ENCODE measurements around the gene P2RX2.

Gene P2RX2

DNA sequence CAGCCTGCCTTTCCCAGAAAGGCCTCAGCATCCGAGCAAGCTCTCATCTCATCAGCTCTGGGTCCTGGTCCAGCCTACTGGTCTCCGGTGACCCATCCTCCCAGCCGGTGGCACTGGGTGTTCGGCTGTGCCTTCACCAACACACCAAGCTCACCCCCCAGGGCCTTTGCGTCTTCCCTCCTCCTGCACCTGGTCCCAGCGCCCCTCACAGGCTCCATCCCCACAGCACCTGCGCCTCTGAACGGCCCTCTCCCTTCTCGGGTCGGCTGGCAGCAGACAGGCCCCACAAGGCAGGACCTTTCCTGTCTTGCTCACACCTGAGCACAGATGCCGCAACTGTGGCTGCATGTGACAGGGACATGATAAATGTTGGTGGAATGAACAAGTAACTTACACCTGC is 13.1 kb downstream of the P2RX2 start:
- in situ Hi-C loops (cut with MboI; ENCODE audit: low pct_unique_long_range_greater_than_20kb, low sequenced_read_pairs) = no loop called here
- DNase-seq = no peak

DNA sequence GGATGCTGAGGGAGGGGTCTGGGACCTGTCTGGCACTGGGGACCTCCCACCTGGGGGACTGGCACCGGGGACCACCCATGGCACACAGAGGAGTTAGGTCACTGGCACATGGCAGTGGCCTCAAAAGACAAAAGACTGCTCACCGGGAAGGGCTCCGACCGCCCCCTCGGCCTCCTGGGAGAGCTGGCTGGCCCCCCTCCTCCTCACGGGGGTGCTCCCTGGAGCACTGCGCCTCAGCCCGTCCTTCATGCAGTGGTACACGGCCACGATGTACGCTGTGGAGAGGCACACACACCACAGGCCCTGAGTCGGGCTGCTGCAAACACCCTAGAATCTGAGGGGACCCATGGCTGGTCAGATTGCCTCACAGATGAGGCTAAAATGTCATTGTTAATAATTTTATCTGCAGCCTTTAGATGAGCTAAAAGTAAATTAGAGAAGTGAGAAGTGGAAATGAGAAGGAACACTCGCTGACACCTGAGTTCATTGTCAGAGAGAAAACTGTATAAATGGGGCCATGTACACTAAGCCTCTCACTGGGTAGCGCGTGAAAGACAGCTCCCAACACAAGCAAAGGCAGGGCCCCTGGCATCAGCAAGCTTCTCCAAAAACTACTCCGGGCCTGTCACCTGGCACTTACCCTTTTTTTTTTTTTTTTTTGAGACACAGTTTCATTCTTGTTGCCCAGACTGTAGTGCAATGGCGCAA is 14.1 kb downstream of the P2RX2 start:
- no peak for DNase-seq
- in situ Hi-C loops (cut with MboI; ENCODE audit: low pct_unique_long_range_greater_than_20kb, low sequenced_read_pairs) = no loop called here

DNA sequence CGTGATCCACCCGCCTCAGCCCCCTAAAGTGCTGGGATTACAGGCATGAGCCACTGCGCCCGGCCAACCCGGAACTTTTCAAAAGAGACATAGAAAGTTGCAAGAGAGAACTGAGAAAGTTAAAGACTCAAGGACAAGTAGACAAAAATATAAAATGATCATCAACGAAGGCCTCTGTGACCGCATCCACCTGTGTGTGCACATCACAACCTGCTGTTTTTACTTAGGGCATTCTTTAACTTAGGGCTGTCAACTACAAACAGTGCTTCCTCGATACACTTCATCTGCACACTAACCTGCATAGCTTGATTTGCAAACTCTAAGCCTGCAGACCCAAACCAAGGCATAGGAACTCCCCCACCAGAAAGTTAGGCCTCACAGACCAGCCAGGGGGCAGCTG is 14.8 kb downstream of the P2RX2 start:
- DNase-seq = no peak
- in situ Hi-C loops (cut with MboI; ENCODE audit: low pct_unique_long_range_greater_than_20kb, low sequenced_read_pairs) = no loop called here

- in situ Hi-C loops (cut with MboI; ENCODE audit: low pct_unique_long_range_greater_than_20kb, low sequenced_read_pairs) = no loop called here
- DNase-seq = no peak
Measured at GRCh38 chr12:132633901-132634300, 15.3 kb downstream of the P2RX2 start.

DNA sequence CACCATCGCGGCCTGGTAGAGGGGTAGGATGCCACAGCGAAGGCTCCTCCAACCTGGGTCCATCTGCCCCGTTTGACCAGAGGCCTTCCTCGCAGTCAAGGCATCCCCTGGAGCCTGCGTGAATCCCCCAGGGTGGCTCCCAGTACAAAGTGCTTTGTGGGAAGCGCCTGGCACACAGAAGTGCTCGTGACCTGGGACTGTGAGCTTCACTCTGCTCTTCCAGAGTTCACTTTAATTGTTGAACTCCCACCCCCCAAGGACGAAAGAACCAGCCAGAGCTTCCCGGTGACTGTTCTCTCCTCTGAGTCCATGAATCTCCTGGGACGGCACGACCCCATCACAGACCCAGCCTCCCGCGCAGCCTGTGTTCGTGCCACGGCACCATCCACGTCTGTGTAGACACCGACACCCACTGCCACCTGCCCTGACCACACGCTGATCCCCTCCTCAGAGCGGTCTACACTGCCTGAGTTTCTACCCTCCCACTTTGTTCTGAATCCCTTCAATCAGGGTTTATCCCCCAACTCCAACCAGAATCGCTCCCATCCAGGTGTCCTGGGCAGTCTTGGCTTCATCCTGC is 15.9 kb downstream of the P2RX2 start:
- DNase-seq = no peak
- in situ Hi-C loops (cut with MboI; ENCODE audit: low pct_unique_long_range_greater_than_20kb, low sequenced_read_pairs) = no loop called here

GRCh38 chr12:132635076-132635955 is 16.7 kb downstream of the P2RX2 start:
- DNase-seq = no peak
- in situ Hi-C loops (cut with MboI; ENCODE audit: low pct_unique_long_range_greater_than_20kb, low sequenced_read_pairs) = no loop called here

DNA sequence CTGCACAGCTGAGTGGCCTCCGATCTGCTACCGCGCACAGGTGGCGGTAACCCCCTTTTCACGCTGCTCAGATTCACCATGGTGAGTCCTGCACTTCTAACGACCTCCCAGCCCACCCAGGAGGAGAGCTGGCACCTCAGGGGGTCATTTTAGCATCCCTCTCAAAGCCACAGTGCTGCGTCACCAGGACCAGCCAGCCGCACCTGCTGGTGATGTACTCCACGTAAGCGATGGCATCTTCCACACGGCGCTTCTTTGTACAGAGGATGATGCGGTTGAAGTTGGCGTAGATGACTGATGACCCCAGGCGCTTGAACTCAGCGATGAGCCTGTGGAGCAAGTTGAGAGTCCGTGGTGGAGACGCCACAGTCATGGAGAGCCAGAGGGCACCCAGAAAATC is 19.2 kb downstream of the P2RX2 start:
- DNase-seq = no peak
- in situ Hi-C loops (cut with MboI; ENCODE audit: low pct_unique_long_range_greater_than_20kb, low sequenced_read_pairs) = no loop called here

DNA sequence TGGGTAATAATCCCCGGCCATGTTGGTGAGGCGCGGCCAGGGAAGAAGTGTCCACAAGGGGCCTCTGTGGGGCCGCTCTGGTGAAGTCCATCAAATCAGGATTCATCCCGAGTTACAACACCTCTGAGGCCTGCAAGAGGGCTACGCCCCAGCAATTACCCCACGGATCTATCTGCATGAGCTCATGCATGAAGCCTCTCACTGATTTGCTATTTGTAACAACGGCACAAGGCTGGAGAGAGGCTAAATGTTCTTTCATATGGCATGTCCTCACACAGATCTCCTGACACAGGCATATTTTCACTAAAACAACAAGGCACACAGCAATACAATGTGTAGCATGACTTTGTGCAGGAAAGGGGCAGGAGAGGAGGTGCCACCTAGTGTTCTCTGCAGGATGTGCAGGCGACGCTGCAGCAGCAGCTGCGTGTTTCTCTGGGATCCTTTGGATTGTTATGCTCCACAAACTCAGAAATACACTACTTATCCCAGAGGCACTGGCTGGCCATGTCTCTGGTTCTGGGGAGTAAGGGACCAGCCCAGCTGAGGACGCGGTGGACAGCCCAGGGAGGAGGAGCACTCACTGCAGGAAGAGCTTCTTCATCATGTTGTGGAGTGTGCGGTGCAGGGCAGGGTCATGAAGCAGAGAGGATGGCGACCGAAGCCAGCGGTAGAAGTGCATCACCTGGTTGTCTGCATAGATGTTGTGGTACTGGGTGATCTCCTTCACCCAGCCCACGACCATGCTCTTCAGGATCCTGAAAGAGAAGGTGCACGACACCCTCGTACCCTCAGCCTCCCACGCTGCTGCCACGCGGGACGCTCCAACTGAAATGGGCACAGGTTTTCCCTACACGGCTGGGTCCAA is 20.2 kb downstream of the P2RX2 start:
- peak; percentile 42 for DNase-seq
- in situ Hi-C loops (cut with MboI; ENCODE audit: low pct_unique_long_range_greater_than_20kb, low sequenced_read_pairs) = no loop called here

- in situ Hi-C loops (cut with MboI; ENCODE audit: low pct_unique_long_range_greater_than_20kb, low sequenced_read_pairs) = no loop called here
- no peak for DNase-seq
Measured at GRCh38 chr12:132639956-132640520, 21.5 kb downstream of the P2RX2 start.

DNA sequence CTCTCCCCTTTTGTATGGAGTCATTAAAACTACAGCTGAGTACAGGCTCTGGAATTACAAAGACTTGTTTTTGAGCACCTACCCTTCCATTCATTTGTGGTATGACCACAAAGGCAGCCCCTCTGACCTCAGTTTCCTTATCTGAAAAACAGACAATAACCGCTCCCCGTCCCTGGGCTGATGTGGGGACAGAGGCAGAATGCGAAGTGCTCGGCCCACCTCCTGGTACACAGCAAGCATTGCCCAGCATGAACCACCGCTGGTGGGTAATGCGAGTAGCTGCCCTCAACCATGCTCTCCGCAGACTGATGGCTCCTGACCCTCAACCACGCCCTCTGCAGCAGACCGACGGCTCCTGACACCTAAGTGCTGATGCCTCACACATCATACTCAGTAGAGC is 22.4 kb downstream of the P2RX2 start:
- in situ Hi-C loops (cut with MboI; ENCODE audit: low pct_unique_long_range_greater_than_20kb, low sequenced_read_pairs) = no loop called here
- no peak for DNase-seq

DNA sequence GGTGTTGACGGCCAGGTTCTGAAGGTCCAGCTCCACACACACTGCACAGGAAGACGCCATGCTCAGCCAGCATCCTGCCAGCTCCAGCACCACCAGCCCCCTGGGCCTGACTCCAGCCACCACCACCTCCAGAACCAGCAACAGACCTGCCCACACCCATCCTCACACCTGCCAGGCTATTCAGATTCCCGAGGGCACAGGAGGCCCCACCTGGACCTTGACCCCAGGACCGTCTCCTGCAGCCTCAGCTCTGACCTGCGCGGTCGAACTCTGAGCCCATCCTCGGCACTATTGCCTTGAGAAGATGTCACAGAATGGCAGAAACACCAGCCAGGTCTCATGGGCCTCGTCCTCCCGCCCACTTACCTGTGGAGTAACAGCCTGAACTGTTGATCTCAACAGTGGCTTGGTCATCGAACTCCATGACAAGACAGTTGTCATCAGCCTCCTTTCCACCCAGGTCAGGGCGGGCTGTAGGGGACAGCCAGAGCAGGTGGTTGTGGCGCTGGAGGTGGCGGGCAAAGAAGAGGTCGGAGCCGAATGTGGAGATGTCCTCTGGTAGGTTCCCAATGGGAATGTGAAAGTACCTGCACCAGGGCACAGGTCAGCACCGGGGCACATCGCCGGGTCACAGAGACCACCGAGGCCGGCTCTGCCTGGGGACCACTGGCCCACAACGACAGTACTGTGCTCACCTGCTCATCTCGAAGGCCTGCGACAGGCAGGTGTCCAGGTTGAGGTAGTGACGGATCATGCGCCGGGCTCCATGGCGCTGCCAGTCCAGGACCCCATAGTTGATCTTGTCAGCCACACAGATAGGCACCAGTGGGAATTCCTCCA is 23.5 kb downstream of the P2RX2 start:
- in situ Hi-C loops (cut with MboI; ENCODE audit: low pct_unique_long_range_greater_than_20kb, low sequenced_read_pairs) = no loop called here
- DNase-seq = no peak

DNA sequence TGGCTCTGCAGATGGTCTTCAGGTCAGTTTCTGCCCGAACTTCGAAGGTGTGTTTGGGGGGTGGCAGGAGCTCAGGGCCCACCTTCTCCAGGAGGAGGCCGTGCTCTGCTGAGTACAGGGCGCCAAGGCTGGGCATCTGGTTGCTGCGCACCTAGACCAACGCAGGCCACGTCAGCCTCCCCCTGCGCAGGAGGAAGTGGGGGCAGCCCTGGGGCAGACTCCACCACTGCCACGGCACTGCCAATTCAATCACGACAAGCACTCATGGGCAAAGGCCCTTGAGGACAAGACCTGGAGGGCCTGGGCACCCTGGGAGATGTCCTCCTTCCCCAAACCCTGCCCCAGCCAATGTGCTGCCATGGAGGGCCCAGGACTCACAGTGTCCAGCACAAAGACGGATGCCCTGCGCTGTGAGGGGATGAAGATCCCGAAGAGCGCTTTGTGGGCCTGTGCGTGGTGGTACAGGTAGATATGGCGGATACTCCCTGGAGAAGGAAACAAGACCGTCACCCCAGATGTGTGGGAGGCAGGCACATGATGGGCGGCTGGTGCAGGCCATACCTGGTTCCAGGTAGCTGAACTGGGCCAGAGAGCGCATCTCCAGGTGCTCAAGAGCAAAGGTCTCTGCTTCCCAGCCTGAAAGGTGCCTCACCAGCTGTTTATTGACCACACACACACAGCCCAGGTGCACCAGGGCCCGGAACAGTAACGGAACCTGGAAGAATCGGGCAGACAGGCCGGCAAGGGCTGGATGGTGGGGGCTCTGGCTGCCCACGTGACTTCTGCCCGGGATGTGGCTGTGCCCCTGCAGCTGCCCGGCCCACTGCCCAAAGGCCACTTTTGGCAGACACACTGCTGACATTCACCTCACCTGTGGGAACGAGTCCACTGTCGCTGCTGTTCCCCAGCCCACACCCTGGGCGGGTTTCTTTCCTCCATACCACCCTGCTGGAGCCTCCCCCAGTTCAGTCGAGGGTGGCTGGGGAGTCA is 24.6 kb downstream of the P2RX2 start:
- in situ Hi-C loops (cut with MboI; ENCODE audit: low pct_unique_long_range_greater_than_20kb, low sequenced_read_pairs) = no loop called here
- no peak for DNase-seq

GRCh38 chr12:132646850-132647249 is 28.3 kb downstream of the P2RX2 start:
- no peak for DNase-seq
- in situ Hi-C loops (cut with MboI; ENCODE audit: low pct_unique_long_range_greater_than_20kb, low sequenced_read_pairs) = no loop called here

- DNase-seq = no peak
- in situ Hi-C loops (cut with MboI; ENCODE audit: low pct_unique_long_range_greater_than_20kb, low sequenced_read_pairs) = no loop called here
Measured at GRCh38 chr12:132647858-132648257, 29.3 kb downstream of the P2RX2 start.

DNA sequence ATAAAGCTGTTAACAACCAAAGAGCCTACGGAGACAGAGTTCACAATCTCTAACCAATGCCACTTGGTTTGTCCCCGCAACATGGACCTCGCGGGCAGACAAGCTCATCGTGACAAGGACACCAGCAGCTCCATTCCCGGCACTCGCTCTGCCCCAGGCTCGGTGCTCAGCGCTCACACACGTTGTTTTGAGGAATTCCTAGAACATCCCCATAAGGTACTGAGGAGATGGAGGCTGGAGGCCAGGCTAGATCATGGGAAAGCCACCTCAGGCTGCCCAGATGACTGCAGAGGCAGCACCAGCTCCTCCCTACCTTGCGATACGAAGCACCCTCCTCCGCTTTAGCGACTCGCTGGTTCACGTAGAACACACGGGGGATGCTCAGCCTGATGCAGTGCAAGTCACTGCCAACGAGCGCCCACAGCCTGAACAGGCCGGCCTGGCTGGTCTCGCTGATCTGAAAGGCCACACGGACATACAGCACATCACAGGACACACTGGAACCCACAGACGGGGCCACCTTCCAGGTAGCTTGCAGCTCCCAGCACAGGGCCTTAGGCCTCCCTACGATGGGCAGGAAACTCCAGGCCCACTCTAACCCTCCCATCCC is 30.1 kb downstream of the P2RX2 start:
- in situ Hi-C loops (cut with MboI; ENCODE audit: low pct_unique_long_range_greater_than_20kb, low sequenced_read_pairs) = no loop called here
- DNase-seq = no peak

GRCh38 chr12:132649226-132649945 is 30.8 kb downstream of the P2RX2 start:
- in situ Hi-C loops (cut with MboI; ENCODE audit: low pct_unique_long_range_greater_than_20kb, low sequenced_read_pairs) = no loop called here
- DNase-seq = no peak

Data from KBM-7 (cell line).